Suprapubic skin (tissue), 4 donors: ENCODE data around the gene LMBR1.

Source experiments
- CTCF ChIP-seq, 2 donors: fragments of 200-600 bp in 1 of 2; fragments of 450-650 bp in 1 of 2; sonication (generic) in 1 of 2; IDR thresholded peaks; one replicate each; pipeline ENCODE4 v1.5.1; 2016 to 2019; ENCODE audit warnings: antibody characterized with exemption in 2 of 2, mild to moderate bottlenecking in 1 of 2, moderate library complexity in 1 of 2
- EP300 ChIP-seq: sonication (generic); formaldehyde crosslinking; IDR thresholded peaks from one replicate; pipeline ENCODE4 v1.6.1; 2017; ENCODE audit warnings: antibody characterized with exemption
- POLR2AphosphoS5 ChIP-seq, 3 donors: sonication (generic); formaldehyde crosslinking; IDR thresholded peaks; one replicate each; pipeline ENCODE4 v1.6.1; 2017; ENCODE audit warnings: antibody characterized with exemption in 3 of 3

GRCh38 chr7:156848979-156849378 is 44.0 kb downstream of the LMBR1 start:
- TF ChIP-seq EP300 (no peak), CTCF (IDR thresholded peaks at IDR 0.05) (no peak), POLR2AphosphoS5 (IDR thresholded peaks at IDR 0.05) (no peak)
